ENCODE measurements around the gene IMPG1. TPM values are rescaled to one million over a fixed set of nuclear protein-coding genes. Genes with fewer than 3 reads are reported as not detected.
A peak's percentile ranks its signal among the peaks of the same experiment; 100 is the strongest.

The IMPG1 gene
- total and polyA plus RNA-seq, 2 of the 8 experiments (the other 6 are each of a cell fraction or from before 2014, with no cell fraction given) = 0.02 TPM; not detected in 1

DNA sequence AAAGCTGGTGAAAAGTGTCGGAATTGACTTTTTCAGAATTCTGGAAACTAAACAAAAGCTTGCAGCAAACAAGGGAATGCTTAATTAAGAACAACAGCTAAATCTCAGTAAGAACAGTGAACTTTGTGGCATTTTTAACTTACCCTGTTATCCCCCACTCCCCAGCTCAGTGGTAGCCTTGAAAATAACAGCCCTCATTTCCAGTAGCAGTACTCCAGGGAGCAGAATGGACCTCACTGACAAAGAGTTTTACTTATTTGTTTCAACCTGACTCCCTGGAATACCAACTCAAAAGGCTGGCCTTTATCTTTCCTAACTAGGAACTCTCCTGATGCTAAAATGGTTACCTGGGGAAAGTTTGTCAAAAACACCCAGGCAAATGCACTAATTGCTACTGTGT is 108.9 kb downstream of the IMPG1 start:
- WGBS, 2 experiments (ENCODE audit: extremely low coverage in 1 of 2, insufficient coverage in 1 of 2, insufficient read length in 1 of 2, insufficient replicate concordance in 2 of 2, low coverage in 1 of 2, low lambda C conversion rate in 2 of 2, missing lambda C conversion rate in 1 of 2) = 73% methylated on average over 1 of the region's 1 CpG; no CpG with 5 or more reads in 1 of the 2 experiments
- Histone ChIP-seq H3K4me1 (replicated peaks in 1 of 4; ENCODE audit: control insufficient read depth in 3 of 4, insufficient read depth in 4 of 4, low read length in 3 of 4) (peaks cover 0 to 3% (median 0%) of the 10 kb centered on the region in 4 experiments; a peak in 2 of 7 replicates), H3K9ac (replicated peaks in 1 of 4; ENCODE audit: extremely low read depth in 1 of 4, low read depth in 3 of 4, low read length in 3 of 4) (no peak overlapping the region), H2BK15ac (ENCODE audit: low read length) (no peak overlapping the region), H2AK5ac (ENCODE audit: low read depth, low read length) (no peak overlapping the region), H4K8ac (ENCODE audit: extremely low read depth, insufficient read depth, low read length) (no peak overlapping the region), H3K4me3 (ENCODE audit: extremely low read depth in 1 of 4, insufficient read depth in 2 of 4, low read depth in 3 of 4, low read length in 4 of 4) (no peak overlapping the region), H3K79me2 (ENCODE audit: control insufficient read depth in 1 of 2, insufficient read depth in 2 of 2, low read length in 2 of 2) (no peaks in the 10 kb centered on the region), H3K27me3 (replicated peaks in 1 of 4; ENCODE audit: control insufficient read depth in 3 of 4, extremely low read depth in 1 of 4, insufficient read depth in 3 of 4, low read length in 3 of 4) (no peaks in the 10 kb centered on the region), H3K23me2 (ENCODE audit: low read depth, low read length) (no peaks in the 10 kb centered on the region), H2BK12ac (ENCODE audit: low read depth, low read length) (no peak overlapping the region), H3K56ac (replicated peaks; ENCODE audit: insufficient read length, low read depth, low read length) (no peak overlapping the region), H3K36me3 (ENCODE audit: control insufficient read depth in 2 of 4, insufficient read depth in 4 of 4, low read length in 3 of 4) (no peaks in the 10 kb centered on the region), H4K5ac (ENCODE audit: insufficient read length, low read depth, low read length) (no peak overlapping the region), H4K91ac (replicated peaks; ENCODE audit: insufficient read length, low read length) (no peak overlapping the region), H3K23ac (ENCODE audit: insufficient read length) (no peak overlapping the region), H3K4me2 (ENCODE audit: insufficient read depth in 1 of 2, low read depth in 2 of 2, low read length in 2 of 2) (no peak overlapping the region), H3K14ac (ENCODE audit: insufficient read length) (no peak overlapping the region), H2BK20ac (ENCODE audit: low read length) (no peak overlapping the region), H3K9me3 (ENCODE audit: insufficient read depth in 2 of 2, low read depth in 1 of 2, low read length in 1 of 2) (no peaks in the 10 kb centered on the region), H3K18ac (ENCODE audit: extremely low read depth, low read length) (no peak overlapping the region), H2AFZ (ENCODE audit: low read length) (peak overlapping the region; percentile 79; the same call in 1 of the 2 replicates), H2BK5ac (ENCODE audit: low read depth, low read length) (no peak overlapping the region), H4K20me1 (replicated peaks in 1 of 2; ENCODE audit: control insufficient read depth in 1 of 2, insufficient read depth in 2 of 2, low read length in 2 of 2) (no peaks in the 10 kb centered on the region), H3K27ac (ENCODE audit: low read depth, low read length) (no peak overlapping the region), H3K4ac (replicated peaks; ENCODE audit: insufficient read length, low read depth, low read length) (no peak overlapping the region), H3K79me1 (ENCODE audit: low read depth, low read length) (no peaks in the 10 kb centered on the region), H2BK120ac (replicated peaks; ENCODE audit: low read depth, low read length) (no peak overlapping the region)
- POLR2A ChIA-PET (ENCODE audit: partially characterized antibody) = no interaction called here
- CTCF ChIA-PET (ENCODE audit: partially characterized antibody) = interaction anchor here (1.6 kb wide), 1 partner anchor 29 kb away, joined by 8 read pairs; no protein-coding TSS in a partner anchor
- TF ChIP-seq CHD1 (IDR thresholded peaks at IDR 0.05; ENCODE audit: low read depth, low read length) (no peak), RNF2 (IDR thresholded peaks at IDR 0.05; ENCODE audit: borderline replicate concordance, low read depth, low read length, missing control alignments, poor library complexity, severe bottlenecking) (no peak), RXRA (IDR thresholded peaks at IDR 0.05; ENCODE audit: insufficient read depth, low read depth, low read length) (no peak), JUN (IDR thresholded peaks at IDR 0.05; ENCODE audit: low read depth, low read length) (no peak), EP300 (IDR thresholded peaks at IDR 0.05; ENCODE audit: borderline replicate concordance in 1 of 2, low read depth in 2 of 2, low read length in 2 of 2) (no peak), RAD21 (IDR thresholded peaks at IDR 0.05 in 1 of 2, conservative IDR thresholded peaks at IDR 0.05 in 1 of 2; ENCODE audit: low read depth in 2 of 2, low read length in 2 of 2) (no peak), RBBP5 (IDR thresholded peaks at IDR 0.05; ENCODE audit: borderline replicate concordance, low read depth, low read length) (no peak), MAFK (IDR thresholded peaks at IDR 0.05; ENCODE audit: low read depth, low read length) (no peak), GTF2F1 (IDR thresholded peaks at IDR 0.05; ENCODE audit: borderline replicate concordance, low read depth, low read length) (no peak), SP2 (IDR thresholded peaks at IDR 0.05; ENCODE audit: low read length) (no peak), SIRT6 (IDR thresholded peaks at IDR 0.05; ENCODE audit: low read length) (no peak), NANOG (IDR thresholded peaks at IDR 0.05; ENCODE audit: insufficient read depth, low read depth, low read length, poor library complexity, severe bottlenecking) (no peak), RFX5 (IDR thresholded peaks at IDR 0.05; ENCODE audit: borderline replicate concordance, low read depth, low read length) (no peak)
- no peak for DNase-seq (ENCODE audit: low read depth in 1 of 2, low spot score in 2 of 2)
- peak; percentile 7 for FAIRE-seq
